NCI-H146 (cell line): ENCODE results near the gene CCDC120.

Experiments used
- DNase-seq: peaks from one replicate; lab custom pipeline; 2025; lab: John Stamatoyannopoulos, UW

CCDC120 gene

DNA sequence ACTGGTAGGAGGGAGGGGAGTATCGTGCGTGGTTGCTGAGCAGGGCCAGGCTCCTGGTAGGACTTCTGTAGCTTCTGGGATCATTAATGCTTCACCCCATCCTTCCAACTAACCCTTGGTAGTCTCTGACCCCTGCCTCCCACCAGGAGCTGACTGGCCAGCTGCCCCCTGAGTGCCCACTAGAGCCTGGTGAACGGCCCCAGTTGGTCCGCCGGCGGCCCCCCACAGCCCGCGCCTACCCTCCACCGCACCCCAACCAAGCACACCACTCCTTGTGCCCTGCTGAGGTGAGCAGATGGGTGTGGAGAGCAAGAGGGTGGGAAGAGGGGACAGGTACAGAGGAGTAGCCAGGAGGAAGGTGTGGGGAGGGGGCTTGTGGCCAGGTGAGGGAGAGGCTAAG is 4.9 kb downstream of the CCDC120 start:
- DNase-seq: no peak

DNA sequence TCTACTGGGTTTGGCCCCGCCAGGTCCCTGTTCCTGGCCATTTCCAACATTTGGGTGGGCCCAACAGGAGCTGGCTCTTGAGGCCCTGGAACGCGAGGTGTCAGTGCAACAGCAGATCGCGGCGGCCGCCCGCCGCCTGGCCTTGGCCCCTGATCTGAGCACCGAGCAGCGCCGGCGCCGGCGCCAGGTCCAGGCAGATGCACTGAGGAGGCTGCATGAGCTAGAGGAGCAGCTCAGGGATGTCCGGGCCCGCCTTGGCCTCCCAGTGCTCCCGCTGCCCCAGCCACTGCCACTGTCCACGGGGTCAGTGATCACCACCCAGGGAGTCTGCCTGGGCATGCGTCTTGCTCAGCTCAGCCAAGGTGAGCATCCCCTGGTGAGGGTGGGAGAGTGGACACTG is 5.5 kb downstream of the CCDC120 start:
- DNase-seq: no peak

DNA sequence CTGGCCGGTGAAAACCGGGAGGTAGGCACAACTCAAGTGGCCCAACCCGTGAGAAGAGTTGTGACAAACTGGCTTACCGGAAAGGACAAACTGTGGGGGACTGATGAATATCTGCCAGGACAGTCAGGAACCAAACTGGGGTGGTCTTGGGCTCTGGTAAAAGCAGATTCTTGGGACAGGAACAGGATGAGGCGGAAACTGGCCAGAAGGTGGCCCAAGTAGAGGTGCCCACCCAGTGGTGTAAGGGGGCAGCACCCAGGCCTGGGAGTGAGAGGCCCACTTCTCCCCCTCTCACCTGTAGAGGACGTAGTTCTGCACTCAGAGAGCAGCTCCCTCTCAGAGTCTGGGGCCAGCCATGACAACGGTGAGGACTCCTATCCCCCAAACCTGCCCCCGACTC is 5.9 kb downstream of the CCDC120 start:
- DNase-seq: no peak

DNA sequence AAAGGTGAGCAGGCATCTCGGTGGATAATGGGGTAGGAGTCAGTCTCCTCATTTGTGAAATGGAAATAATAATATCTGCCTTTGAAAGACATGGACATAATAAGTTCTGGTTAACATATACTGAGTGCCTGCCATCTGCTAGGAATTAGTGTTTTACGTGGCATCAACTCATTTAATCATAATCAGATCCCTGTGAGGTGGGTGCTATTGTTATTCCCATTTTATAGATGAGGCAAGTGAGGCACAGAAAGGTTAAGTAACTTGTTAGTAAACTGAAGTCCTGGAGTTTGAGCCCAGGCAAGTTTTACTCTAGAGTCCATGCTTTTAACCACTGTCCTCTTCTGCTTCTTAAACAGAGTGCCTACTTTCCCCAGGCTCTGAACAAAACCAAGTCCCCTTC is 7.5 kb downstream of the CCDC120 start:
- DNase-seq: no peak

DNA sequence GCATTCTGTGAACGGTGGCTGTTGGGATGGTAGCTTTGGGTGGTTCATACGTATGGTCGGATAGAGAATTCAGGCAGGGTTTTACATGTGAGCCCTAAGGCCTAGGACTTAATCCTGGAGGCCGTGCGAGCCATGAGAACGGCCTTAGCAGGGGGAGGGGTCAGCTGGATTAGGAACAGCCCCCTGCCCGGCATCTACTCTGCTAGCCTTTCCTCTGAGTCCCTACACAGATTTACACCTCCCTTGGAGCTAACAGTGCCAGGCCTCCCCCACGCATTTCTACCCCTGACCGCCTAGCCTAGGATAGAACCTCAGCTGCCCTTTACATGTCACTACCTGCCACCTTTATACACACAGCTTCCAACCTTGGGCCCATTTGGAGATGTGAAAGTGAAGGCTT is 7.9 kb downstream of the CCDC120 start:
- no peak for DNase-seq

- no peak for DNase-seq
Measured at GRCh38 chrX:49067285-49068120, 8.7 kb downstream of the CCDC120 start.

DNA sequence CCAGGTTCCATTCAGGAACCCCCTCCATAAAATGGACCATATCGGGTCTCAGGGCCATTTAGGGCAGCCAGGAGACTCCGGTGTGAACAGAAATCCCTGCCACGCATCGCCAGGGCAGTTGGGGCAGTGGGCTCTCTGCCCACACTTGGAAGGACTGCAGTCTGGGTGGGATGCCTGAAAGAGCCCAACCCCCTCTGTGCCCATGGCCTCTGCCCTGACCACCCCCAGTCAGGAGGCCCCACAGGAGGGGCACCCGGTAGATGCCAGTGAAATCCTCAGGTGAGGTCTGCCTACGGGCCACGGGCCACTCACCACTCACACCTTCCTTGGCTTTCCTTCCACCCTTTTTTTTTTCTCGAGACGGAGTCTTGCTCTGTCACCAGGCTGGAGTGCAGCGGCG is 10.2 kb downstream of the CCDC120 start:
- no peak for DNase-seq

GRCh38 chrX:49070988-49071387 is 12.2 kb downstream of the CCDC120 start:
- no peak for DNase-seq

GRCh38 chrX:49071877-49072711 is 13.3 kb downstream of the CCDC120 start:
- no peak for DNase-seq

DNA sequence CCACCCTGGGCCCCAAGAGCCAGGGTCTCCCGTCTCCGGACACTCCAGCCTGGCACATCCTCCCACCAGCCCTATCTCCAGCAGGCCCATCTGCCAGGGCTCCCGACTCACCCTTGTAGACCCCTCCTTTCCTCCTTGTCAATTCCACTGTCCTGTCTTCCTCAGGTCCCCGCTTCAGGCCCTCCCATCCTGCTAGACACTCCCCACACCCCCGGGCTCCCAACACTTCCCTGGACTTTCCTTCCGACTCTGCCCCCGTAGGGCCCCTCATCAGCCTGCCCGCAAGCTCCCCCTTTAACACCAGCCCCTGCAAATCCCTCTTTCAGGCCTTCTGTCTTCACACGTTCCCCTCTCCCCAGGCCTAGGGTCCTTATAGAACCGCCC is 13.9 kb downstream of the CCDC120 start:
- no peak for DNase-seq

- DNase-seq: peak; percentile 91
Measured at GRCh38 chrX:49073601-49074575, 15.1 kb downstream of the CCDC120 start, which contains the start of gene PRAF2. PRAF2 (minus strand) TSS chrX:49074002; CDS start chrX:49073987, 15 bp downstream.

DNA sequence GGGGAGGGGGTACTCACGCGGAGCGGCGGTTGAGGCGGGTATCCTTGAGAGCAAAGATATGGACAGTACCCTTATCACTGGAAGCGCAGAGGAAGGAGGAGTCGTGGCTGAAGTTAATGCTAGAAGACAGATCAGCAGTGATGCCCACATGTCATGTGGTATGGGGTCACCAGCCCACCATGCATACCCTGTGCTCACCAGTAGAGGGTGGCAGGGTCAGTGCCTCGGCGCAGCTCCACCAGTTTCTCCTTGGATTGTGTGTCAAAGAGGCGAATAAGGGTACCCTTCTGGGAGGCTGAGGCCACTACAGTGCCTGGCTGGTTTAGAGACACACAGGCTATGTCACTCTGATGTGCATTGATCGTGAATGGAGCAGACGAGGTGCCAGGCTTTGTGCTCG is 16.5 kb downstream of the CCDC120 start:
- DNase-seq: no peak

- DNase-seq: no peak
Measured at GRCh38 chrX:49077941-49078340, 19.1 kb downstream of the CCDC120 start.

- DNase-seq: peak; percentile 69
Measured at GRCh38 chrX:49079489-49080428, 21.0 kb downstream of the CCDC120 start, which contains the start of gene WDR45. WDR45 (minus strand) TSS chrX:49079887; CDS start chrX:49078095, 1,792 bp downstream.

DNA sequence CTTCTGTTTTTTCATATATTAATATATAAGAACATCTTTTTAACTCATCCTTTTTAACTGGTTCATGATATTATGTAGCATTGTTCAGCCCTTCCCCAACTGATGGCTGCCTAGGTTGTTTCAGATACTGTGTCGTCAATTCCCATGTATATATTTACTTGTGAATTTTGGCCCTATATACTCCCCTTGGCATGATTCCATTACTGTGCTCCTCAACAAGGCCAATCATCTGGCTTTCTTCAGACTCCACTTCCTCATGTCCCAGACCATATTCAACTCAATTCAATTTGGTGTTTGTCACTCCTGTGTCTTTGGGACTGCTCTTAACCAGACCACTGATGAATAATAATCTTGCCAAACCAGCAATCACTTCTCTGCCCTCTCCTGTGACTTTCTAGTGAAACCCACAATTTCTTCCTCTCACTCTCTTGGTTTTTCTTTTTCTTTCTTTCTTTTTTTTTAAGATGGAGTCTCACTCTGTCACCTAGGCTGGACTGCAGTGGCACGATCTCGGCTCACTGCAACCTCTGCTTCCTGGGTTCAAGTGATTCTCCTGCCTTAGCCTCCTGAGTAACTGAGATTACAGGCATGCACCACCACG is 23.6 kb downstream of the CCDC120 start:
- DNase-seq: no peak

- DNase-seq: no peak
Measured at GRCh38 chrX:49089553-49089952, 30.8 kb downstream of the CCDC120 start.

- no peak for DNase-seq
Measured at GRCh38 chrX:49096419-49096818, 37.6 kb downstream of the CCDC120 start.

DNA sequence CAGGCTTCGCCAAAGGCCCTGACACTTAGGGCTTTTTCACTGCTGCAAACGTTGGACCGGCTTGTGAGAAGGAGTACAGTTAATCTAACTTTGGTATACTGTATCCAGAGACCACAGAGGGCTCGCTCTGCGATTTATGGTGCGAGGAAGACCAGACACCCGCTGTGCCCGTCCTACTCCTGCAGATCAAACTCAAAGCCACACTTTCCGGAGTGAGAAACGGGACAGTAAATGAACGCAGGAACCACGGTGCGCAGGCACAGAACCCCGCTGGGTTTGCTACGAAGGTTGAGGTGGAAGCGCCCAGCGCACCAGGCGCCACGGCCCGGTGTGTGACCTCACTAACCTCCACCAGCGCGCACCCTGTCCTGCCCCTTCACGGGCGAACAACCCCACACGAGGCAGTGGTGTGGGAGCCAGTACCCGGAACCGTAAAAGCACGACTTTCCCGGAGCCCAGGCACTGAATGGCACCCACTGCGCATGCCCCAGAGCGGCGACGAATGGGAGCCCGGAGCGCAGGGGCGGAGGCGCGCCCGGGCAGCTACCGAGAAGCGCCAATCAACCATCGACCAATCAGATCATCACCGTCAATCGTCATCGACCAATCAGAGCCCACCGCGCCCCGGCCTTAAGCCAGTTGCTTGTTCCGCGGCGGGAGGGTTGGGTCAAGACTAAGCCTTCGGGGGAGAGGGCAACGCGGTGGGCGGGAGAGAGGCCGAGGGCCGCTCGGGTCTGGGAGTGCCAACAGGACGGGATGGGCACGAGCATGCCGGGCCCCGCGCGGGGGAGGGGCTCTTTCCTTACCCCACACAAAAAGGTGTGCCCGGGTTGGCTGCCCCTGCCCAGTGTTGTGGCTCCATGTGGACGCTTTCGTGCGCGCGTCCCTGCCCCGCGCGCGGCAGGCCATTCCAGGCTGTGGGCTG is 42.2 kb downstream of the CCDC120 start:
- peak; percentile 95 for DNase-seq

GRCh38 chrX:49101629-49101984 is 42.8 kb downstream of the CCDC120 start:
- no peak for DNase-seq
